Measurements from ENCODE around the gene C16orf89.

C16orf89 gene

GRCh38 chr16:5005916-5006315 is 59.8 kb downstream of the C16orf89 start:
- no peak overlapping the region for H3K27ac ChIP-seq (ENCODE audit: low read length)
- DNase-seq: no peak
- no peaks in the 10 kb centered on the region for H3K36me3 ChIP-seq (ENCODE audit: insufficient read depth, low read length)
- H3K4me2 ChIP-seq (ENCODE audit: insufficient read depth, low read length): no peak overlapping the region
- H3K9me3 ChIP-seq (ENCODE audit: insufficient read depth, low read length, severe bottlenecking): no peaks in the 10 kb centered on the region
- H3K79me2 ChIP-seq (ENCODE audit: insufficient read depth, low read length): no peaks in the 10 kb centered on the region
- no peaks in the 10 kb centered on the region for H4K20me1 ChIP-seq (ENCODE audit: insufficient read depth, low read length)
- H3K4me1 ChIP-seq (ENCODE audit: insufficient read depth, low read length): no peaks in the 10 kb centered on the region
- H3K4me3 ChIP-seq (ENCODE audit: low read depth in 1 of 2, low read length in 2 of 2): no peak overlapping the region
- H3K9ac ChIP-seq (ENCODE audit: low read depth, low read length): no peak overlapping the region
- H2AFZ ChIP-seq (ENCODE audit: low read depth, low read length): no peak overlapping the region
- TF ChIP-seq CTCF (IDR thresholded peaks at IDR 0.05; ENCODE audit: borderline replicate concordance, extremely low read depth, low read length, poor library complexity, severe bottlenecking) (no peak), EZH2 (IDR thresholded peaks at IDR 0.05; ENCODE audit: borderline replicate concordance, low read depth, low read length, severe bottlenecking) (no peak)
- ATAC-seq (ENCODE audit: insufficient read depth, low read depth): no peak
- H3K27me3 ChIP-seq (ENCODE audit: insufficient read depth, low read length, poor library complexity): no peaks in the 10 kb centered on the region

- H3K79me2 ChIP-seq (ENCODE audit: insufficient read depth, low read length): no peaks in the 10 kb centered on the region
Observed at GRCh38 chr16:5004311-5004710, 61.4 kb downstream of the C16orf89 start.

GRCh38 chr16:5003828-5004227 is 61.9 kb downstream of the C16orf89 start:
- ATAC-seq (ENCODE audit: insufficient read depth, low read depth): no peak
- H3K36me3 ChIP-seq (ENCODE audit: insufficient read depth, low read length): no peaks in the 10 kb centered on the region
- no peaks in the 10 kb centered on the region for H4K20me1 ChIP-seq (ENCODE audit: insufficient read depth, low read length)
- no peak overlapping the region for H3K4me3 ChIP-seq (ENCODE audit: low read depth in 1 of 2, low read length in 2 of 2)
- no peaks in the 10 kb centered on the region for H3K27me3 ChIP-seq (ENCODE audit: insufficient read depth, low read length, poor library complexity)
- H2AFZ ChIP-seq (ENCODE audit: low read depth, low read length): no peak overlapping the region
- no peak overlapping the region for H3K4me2 ChIP-seq (ENCODE audit: insufficient read depth, low read length)
- TF ChIP-seq EZH2 (IDR thresholded peaks at IDR 0.05; ENCODE audit: borderline replicate concordance, low read depth, low read length, severe bottlenecking): no peak
- no peak for TF ChIP-seq CTCF (IDR thresholded peaks at IDR 0.05; ENCODE audit: borderline replicate concordance, extremely low read depth, low read length, poor library complexity, severe bottlenecking)
- DNase-seq: no peak
- H3K4me1 ChIP-seq (ENCODE audit: insufficient read depth, low read length): no peaks in the 10 kb centered on the region
- no peaks in the 10 kb centered on the region for H3K9me3 ChIP-seq (ENCODE audit: insufficient read depth, low read length, severe bottlenecking)
- no peak overlapping the region for H3K27ac ChIP-seq (ENCODE audit: low read length)
- H3K79me2 ChIP-seq (ENCODE audit: insufficient read depth, low read length): no peaks in the 10 kb centered on the region
- H3K9ac ChIP-seq (ENCODE audit: low read depth, low read length): no peak overlapping the region

More at GRCh38 chr16:5004311-5004710, 61.4 kb downstream of the C16orf89 start:
- ATAC-seq (ENCODE audit: insufficient read depth, low read depth) (no peak), DNase-seq (no peak)
- H3K4me1 ChIP-seq (ENCODE audit: insufficient read depth, low read length): no peaks in the 10 kb centered on the region
- no peak for TF ChIP-seq CTCF (IDR thresholded peaks at IDR 0.05; ENCODE audit: borderline replicate concordance, extremely low read depth, low read length, poor library complexity, severe bottlenecking)
- TF ChIP-seq EZH2 (IDR thresholded peaks at IDR 0.05; ENCODE audit: borderline replicate concordance, low read depth, low read length, severe bottlenecking): no peak
- H2AFZ ChIP-seq (ENCODE audit: low read depth, low read length): no peak overlapping the region
- no peaks in the 10 kb centered on the region for H4K20me1 ChIP-seq (ENCODE audit: insufficient read depth, low read length)
- H3K27me3 ChIP-seq (ENCODE audit: insufficient read depth, low read length, poor library complexity): no peaks in the 10 kb centered on the region
- H3K4me3 ChIP-seq (ENCODE audit: low read depth in 1 of 2, low read length in 2 of 2): no peak overlapping the region
- no peaks in the 10 kb centered on the region for H3K36me3 ChIP-seq (ENCODE audit: insufficient read depth, low read length)
- H3K9ac ChIP-seq (ENCODE audit: low read depth, low read length): no peak overlapping the region
- H3K9me3 ChIP-seq (ENCODE audit: insufficient read depth, low read length, severe bottlenecking): no peaks in the 10 kb centered on the region
- H3K27ac ChIP-seq (ENCODE audit: low read length): no peak overlapping the region
- H3K4me2 ChIP-seq (ENCODE audit: insufficient read depth, low read length): no peak overlapping the region

- H3K9me3 ChIP-seq (ENCODE audit: insufficient read depth, low read length, severe bottlenecking): no peaks in the 10 kb centered on the region
- ATAC-seq (ENCODE audit: insufficient read depth, low read depth): no peak
- no peak for DNase-seq
- no peak overlapping the region for H3K4me3 ChIP-seq (ENCODE audit: low read depth in 1 of 2, low read length in 2 of 2)
- H3K4me1 ChIP-seq (ENCODE audit: insufficient read depth, low read length): no peaks in the 10 kb centered on the region
- H3K27ac ChIP-seq (ENCODE audit: low read length): no peak overlapping the region
- H4K20me1 ChIP-seq (ENCODE audit: insufficient read depth, low read length): no peaks in the 10 kb centered on the region
- TF ChIP-seq EZH2 (IDR thresholded peaks at IDR 0.05; ENCODE audit: borderline replicate concordance, low read depth, low read length, severe bottlenecking) (no peak), CTCF (IDR thresholded peaks at IDR 0.05; ENCODE audit: borderline replicate concordance, extremely low read depth, low read length, poor library complexity, severe bottlenecking) (no peak)
- no peak overlapping the region for H3K9ac ChIP-seq (ENCODE audit: low read depth, low read length)
- H3K4me2 ChIP-seq (ENCODE audit: insufficient read depth, low read length): no peak overlapping the region
- no peaks in the 10 kb centered on the region for H3K79me2 ChIP-seq (ENCODE audit: insufficient read depth, low read length)
- H3K27me3 ChIP-seq (ENCODE audit: insufficient read depth, low read length, poor library complexity): no peaks in the 10 kb centered on the region
- no peak overlapping the region for H2AFZ ChIP-seq (ENCODE audit: low read depth, low read length)
- no peaks in the 10 kb centered on the region for H3K36me3 ChIP-seq (ENCODE audit: insufficient read depth, low read length)
Observed at GRCh38 chr16:5003211-5003610, 62.5 kb downstream of the C16orf89 start.
